ENCODE measurements around the gene HTRA3. TPM values are rescaled to one million over a fixed set of nuclear protein-coding genes. Genes with fewer than 3 reads are reported as not detected.

HTRA3 gene
- polyA plus RNA-seq, 4 donors = 8.8 to 52.8 (median 13.6) TPM

GRCh38 chr4:8278421-8279287 lies 9.1 kb downstream of the HTRA3 start:
- DNase-seq (ENCODE audit: low read depth in 4 of 4, low spot score in 3 of 4) = no peak

DNA sequence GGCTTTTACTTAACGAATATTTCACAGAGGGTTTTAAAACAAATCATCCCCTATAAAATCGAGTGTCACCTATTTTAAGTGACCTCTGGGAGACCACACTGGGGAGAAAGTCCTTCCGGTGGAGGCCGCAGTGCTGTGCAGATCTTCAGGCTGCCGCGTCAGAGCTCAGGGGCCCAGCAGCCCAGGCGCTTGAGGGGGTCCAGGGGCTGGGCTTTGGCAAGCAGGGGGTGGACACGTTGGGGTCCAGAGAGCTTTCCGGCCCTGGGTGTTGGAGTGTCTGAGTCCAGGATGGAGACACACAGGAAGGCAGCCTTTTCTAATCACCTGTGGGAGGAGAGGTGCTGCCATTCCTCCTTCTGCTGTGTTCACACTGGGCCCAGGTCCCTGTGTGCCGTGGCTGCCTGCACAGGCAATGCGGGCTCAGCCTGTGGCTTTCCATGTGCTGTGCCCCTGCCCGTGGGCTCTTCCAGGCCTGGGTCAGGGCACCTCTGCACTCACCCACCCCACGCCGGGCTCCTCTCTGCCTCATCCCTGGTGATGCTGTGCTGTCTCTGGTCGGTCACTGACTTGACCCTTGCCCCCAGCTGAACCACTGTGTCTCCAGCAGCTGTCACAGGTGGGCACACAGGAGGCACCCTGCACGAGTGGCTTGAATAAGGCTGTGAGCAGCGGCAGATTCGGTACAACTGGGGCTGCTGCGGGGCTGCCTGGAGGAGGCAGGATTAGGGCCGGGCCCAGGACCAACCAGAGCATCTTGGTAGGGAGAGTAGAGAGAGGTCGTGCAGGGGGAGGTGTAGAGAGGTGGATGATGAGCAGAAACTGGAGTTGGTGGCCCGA lies 10.0 kb downstream of the HTRA3 start:
- DNase-seq (ENCODE audit: low read depth in 4 of 4, low spot score in 3 of 4) = no peak

- DNase-seq (ENCODE audit: low read depth in 4 of 4, low spot score in 3 of 4) = no peak
Measured at GRCh38 chr4:8280158-8280875, 10.8 kb downstream of the HTRA3 start.

- DNase-seq (ENCODE audit: low read depth in 4 of 4, low spot score in 3 of 4) = no peak
Measured at GRCh38 chr4:8280876-8281440, 11.4 kb downstream of the HTRA3 start.

DNA sequence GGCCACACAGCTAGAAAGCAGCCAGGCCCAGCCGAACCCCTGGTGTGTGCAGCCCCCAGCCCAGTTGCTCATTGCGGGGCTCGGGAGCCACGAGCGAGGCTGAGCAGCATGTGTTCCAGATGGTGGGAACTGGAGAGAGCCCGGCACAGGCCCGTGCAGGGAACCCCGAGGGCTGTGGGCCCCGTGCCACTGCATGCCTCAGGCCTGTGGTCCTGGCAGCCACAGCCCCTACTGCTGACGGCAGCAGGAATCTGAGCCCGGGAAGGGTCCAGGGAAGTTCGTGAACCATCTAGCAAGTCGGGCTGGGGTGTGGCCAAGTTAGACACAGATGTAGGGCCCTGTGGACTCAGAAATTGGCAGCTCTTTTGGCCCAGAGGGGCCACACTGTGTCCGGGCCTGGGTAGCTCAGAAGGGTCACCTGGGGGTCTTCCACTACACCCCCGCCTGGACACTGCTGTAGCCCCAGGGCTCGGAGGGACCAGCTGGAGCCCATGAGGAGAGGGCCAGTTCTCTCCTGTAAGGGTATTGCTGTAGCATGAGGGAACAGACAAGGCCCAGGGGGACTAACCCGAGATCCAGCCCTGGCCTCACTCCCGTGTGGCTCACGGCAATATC lies 12.1 kb downstream of the HTRA3 start:
- no peak for DNase-seq (ENCODE audit: low read depth in 4 of 4, low spot score in 3 of 4)

DNA sequence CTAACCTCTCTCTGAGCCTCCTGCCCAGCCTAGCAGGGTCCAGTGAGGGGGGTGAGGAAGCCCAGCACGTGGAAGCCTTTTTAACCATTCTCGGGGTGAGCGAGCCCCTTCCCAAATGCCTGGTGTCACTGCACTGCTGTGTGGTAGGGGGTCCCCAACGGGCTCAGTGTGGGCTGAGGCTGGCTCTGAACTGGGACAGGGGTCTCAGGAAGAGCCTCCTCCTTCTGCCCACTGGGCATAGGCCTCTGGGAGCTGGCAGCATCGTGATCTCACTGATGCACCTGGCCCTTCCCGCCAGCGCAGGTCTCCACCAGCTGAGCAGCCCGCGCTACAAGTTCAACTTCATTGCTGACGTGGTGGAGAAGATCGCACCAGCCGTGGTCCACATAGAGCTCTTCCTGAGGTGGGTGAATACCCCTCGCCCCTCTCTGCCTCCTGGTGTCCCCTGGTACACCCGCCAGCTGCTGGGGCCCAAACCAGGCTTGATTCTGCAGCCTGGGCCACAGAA lies 12.6 kb downstream of the HTRA3 start:
- DNase-seq (ENCODE audit: low read depth in 4 of 4, low spot score in 3 of 4) = no peak

- no peak for DNase-seq (ENCODE audit: low read depth in 4 of 4, low spot score in 3 of 4)
Measured at GRCh38 chr4:8282742-8283141, 13.2 kb downstream of the HTRA3 start.

DNA sequence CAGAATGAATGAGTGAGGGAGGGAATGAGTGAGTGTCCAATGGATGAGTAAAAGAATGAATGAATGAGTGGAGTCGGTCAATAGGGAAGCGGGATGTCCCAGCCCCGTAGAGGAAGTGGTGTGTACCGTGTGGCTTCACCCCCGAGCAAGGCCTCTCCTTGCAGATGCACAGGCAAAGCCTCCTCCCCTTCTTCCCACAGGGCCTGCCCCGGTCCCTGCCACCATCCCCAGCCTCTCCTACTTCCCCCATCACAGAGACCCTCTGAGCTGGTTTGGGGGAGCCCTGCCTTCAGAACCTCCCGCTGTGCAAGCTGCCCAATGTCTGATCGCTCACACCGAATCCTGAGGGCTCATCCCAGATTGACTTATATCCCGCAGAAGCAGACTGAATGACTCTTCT lies 13.6 kb downstream of the HTRA3 start:
- DNase-seq (ENCODE audit: low read depth in 4 of 4, low spot score in 3 of 4) = no peak

GRCh38 chr4:8283631-8284121 lies 14.1 kb downstream of the HTRA3 start:
- no peak for DNase-seq (ENCODE audit: low read depth in 4 of 4, low spot score in 3 of 4)

GRCh38 chr4:8284391-8284790 lies 14.8 kb downstream of the HTRA3 start:
- no peak for DNase-seq (ENCODE audit: low read depth in 4 of 4, low spot score in 3 of 4)

GRCh38 chr4:8285143-8285975 lies 15.8 kb downstream of the HTRA3 start:
- DNase-seq (ENCODE audit: low read depth in 4 of 4, low spot score in 3 of 4) = no peak

GRCh38 chr4:8285976-8286718 lies 16.6 kb downstream of the HTRA3 start:
- no peak for DNase-seq (ENCODE audit: low read depth in 4 of 4, low spot score in 3 of 4)

GRCh38 chr4:8286719-8287342 lies 17.3 kb downstream of the HTRA3 start:
- no peak for DNase-seq (ENCODE audit: low read depth in 4 of 4, low spot score in 3 of 4)

GRCh38 chr4:8287343-8288280 lies 18.1 kb downstream of the HTRA3 start:
- DNase-seq (ENCODE audit: low read depth in 4 of 4, low spot score in 3 of 4) = no peak

- no peak for DNase-seq (ENCODE audit: low read depth in 4 of 4, low spot score in 3 of 4)
Measured at GRCh38 chr4:8289151-8289750, 19.7 kb downstream of the HTRA3 start.

GRCh38 chr4:8289956-8290700 lies 20.6 kb downstream of the HTRA3 start:
- no peak for DNase-seq (ENCODE audit: low read depth in 4 of 4, low spot score in 3 of 4)

Measured in left renal pelvis (tissue), 4 donors.